Loucy (cell line): Measurements from ENCODE around the gene JAZF1.

Experiments
- H2AFZ ChIP-seq: fragments of 200-600 bp; sonication (generic); 2 replicates; pipeline ENCODE4 v1.6.0; 2016; ENCODE audit warnings: antibody characterized with exemption, mild to moderate bottlenecking, low read length, moderate library complexity
- H3F3A ChIP-seq: fragments of 200-600 bp; 2 replicates; pipeline ENCODE4 v1.6.0; 2016; ENCODE audit warnings: antibody characterized with exemption, low read depth, mild to moderate bottlenecking
- H3K27me3 ChIP-seq: fragments of 200-600 bp; sonication (generic); 2 replicates; pipeline ENCODE4 v1.6.1; 2014; ENCODE audit warnings: low read length, mild to moderate bottlenecking; ENCODE audit not compliant: insufficient read depth, poor library complexity, severe bottlenecking
- H3K36me3 ChIP-seq: fragments of 200-600 bp; sonication (generic); 2 replicates; pipeline ENCODE4 v1.6.1; 2016; ENCODE audit warnings: low read length; ENCODE audit not compliant: insufficient read depth
- H3K4me1 ChIP-seq: fragments of 200-600 bp; sonication (generic); 2 replicates; pipeline ENCODE4 v1.5.1; 2014; ENCODE audit warnings: low read length, mild to moderate bottlenecking; ENCODE audit not compliant: insufficient read depth, poor library complexity, severe bottlenecking
- H3K4me2 ChIP-seq: fragments of 200-600 bp; sonication (generic); 2 replicates; pipeline ENCODE4 v1.6.0; 2014; ENCODE audit warnings: antibody characterized with exemption, low read length, low read depth, mild to moderate bottlenecking; ENCODE audit not compliant: poor library complexity, severe bottlenecking
- H3K4me3 ChIP-seq: fragments of 200-600 bp; sonication (generic); 2 replicates; pipeline ENCODE4 v1.5.1; 2014; ENCODE audit warnings: low read length, mild to moderate bottlenecking, mixed read lengths; ENCODE audit not compliant: poor library complexity, severe bottlenecking
- H3K79me2 ChIP-seq: fragments of 200-600 bp; sonication (generic); 2 replicates; pipeline ENCODE4 v1.6.1; 2014; ENCODE audit warnings: low read length; ENCODE audit not compliant: insufficient read depth
- H3K9ac ChIP-seq: fragments of 200-600 bp; sonication (generic); 2 replicates; pipeline ENCODE4 v1.6.0; 2014; ENCODE audit warnings: mild to moderate bottlenecking, low read depth, low read length, moderate library complexity; ENCODE audit not compliant: poor library complexity, severe bottlenecking
- H3K9me2 ChIP-seq: fragments of 200-600 bp; sonication (generic); replicated peaks from 2 replicates; pipeline ENCODE4 v1.6.1; 2016; ENCODE audit warnings: low read depth, low read length, mixed read lengths
- H3K9me3 ChIP-seq: fragments of 200-600 bp; sonication (generic); 2 replicates; pipeline ENCODE4 v1.6.1; 2014; ENCODE audit warnings: mild to moderate bottlenecking, antibody characterized with exemption, low read length, low read depth; ENCODE audit not compliant: insufficient read depth
- H4K20me1 ChIP-seq: fragments of 200-600 bp; sonication (generic); 2 replicates; pipeline ENCODE4 v1.6.0; 2014; ENCODE audit warnings: antibody characterized with exemption, low read length, mild to moderate bottlenecking; ENCODE audit not compliant: insufficient read depth, poor library complexity, severe bottlenecking
- EZH2phosphoT487 ChIP-seq: fragments of 200-600 bp; IDR thresholded peaks from 2 replicates; pipeline ENCODE4 v1.6.1; 2018; ENCODE audit warnings: antibody characterized with exemption, mild to moderate bottlenecking, moderate library complexity, borderline replicate concordance
- TF ChIP-seq, protein P1 (sequence below): fragments of 200-600 bp; sonication (generic); conservative IDR thresholded peaks from 2 replicates; pipeline ENCODE4 v1.5.1; 2014; ENCODE audit warnings: mild to moderate bottlenecking, antibody characterized with exemption, low read length

Gene JAZF1

DNA sequence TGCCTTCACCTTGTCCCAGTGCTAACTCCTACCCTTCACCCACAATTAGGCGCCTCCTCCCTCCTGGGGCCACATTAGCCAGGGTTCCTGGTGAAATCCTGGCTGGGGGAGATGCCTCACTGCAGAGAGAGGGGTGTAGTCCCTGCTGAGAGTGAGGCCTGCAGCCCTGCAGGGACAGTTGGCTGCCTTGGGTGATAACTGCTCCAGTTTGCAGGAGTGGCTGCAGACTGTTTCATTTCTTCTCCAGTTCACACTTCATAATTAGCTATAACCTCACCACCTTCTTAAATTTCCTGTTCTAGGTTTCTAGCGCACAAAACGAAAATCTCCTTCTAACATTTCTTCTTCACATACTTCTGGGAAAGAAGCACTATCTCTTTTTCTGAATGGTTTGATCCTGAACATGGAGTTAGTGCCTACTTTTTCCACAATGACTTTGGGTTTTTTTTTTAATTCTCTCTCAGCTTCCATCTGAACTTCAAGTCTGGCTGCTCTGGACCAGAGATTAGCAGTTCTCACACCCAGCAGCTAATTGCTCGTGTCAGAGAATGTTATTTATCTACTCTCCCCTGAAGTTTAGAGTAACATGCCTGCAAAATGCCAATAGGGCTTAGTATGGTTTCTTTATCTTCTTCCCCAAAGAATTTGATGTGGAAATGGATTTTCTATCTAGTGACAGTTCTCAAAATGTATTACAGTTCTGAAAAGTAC, 15.5 kb upstream of the JAZF1 start:
- no peak overlapping the region for H2AFZ ChIP-seq
- H3K9me2 ChIP-seq: no peaks in the 10 kb centered on the region
- no peak overlapping the region for H3K4me3 ChIP-seq
- H3K4me2 ChIP-seq: no peak overlapping the region
- H3K4me1 ChIP-seq: peaks cover 17% of the 10 kb centered on the region
- H3K79me2 ChIP-seq: no peaks in the 10 kb centered on the region
- no peaks in the 10 kb centered on the region for H3K9me3 ChIP-seq
- TF ChIP-seq EZH2phosphoT487: no peak
- TF ChIP-seq, protein P1, sequence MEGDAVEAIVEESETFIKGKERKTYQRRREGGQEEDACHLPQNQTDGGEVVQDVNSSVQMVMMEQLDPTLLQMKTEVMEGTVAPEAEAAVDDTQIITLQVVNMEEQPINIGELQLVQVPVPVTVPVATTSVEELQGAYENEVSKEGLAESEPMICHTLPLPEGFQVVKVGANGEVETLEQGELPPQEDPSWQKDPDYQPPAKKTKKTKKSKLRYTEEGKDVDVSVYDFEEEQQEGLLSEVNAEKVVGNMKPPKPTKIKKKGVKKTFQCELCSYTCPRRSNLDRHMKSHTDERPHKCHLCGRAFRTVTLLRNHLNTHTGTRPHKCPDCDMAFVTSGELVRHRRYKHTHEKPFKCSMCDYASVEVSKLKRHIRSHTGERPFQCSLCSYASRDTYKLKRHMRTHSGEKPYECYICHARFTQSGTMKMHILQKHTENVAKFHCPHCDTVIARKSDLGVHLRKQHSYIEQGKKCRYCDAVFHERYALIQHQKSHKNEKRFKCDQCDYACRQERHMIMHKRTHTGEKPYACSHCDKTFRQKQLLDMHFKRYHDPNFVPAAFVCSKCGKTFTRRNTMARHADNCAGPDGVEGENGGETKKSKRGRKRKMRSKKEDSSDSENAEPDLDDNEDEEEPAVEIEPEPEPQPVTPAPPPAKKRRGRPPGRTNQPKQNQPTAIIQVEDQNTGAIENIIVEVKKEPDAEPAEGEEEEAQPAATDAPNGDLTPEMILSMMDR: no peak
- H4K20me1 ChIP-seq: no peaks in the 10 kb centered on the region
- no peaks in the 10 kb centered on the region for H3F3A ChIP-seq
- no peaks in the 10 kb centered on the region for H3K27me3 ChIP-seq
- no peaks in the 10 kb centered on the region for H3K36me3 ChIP-seq
- H3K9ac ChIP-seq: no peak overlapping the region

DNA sequence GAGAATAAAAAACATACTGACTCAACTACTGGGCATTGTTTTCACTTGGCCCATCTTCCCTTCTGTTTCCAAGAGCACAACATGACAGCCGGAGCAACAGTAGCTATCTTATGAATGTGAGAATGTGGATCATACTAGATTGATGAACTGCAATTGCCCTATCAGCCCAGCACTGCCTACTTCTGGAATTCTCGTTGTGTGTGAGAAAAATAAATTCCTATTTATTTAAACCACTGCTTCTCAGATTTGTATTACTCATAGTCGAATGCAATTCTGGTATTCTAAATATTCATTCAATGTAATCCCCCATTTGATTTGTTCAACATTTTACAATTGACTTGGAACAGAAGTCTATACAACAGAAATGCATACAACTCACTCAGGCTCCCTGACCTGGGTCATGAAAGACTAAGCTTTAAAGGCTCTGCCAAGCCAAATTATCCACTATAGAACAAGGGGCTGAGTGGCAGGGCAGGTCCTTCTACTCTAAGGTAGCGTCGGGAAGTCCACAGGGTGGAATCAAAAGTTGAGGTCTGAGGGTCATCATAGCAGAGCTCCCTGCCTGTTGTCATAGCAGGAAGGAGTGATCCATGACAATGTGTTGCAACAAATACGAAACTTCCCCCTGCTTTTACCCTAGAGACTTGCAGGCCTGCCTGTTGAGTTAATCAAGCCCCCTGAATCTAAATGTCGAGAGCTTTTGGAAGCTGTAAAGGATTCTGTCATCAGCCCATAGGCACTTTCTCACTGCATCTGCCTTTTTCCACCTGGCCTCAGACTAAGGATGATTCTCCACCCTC, 12.4 kb upstream of the JAZF1 start:
- Histone ChIP-seq H3K79me2 (no peaks in the 10 kb centered on the region), H3K4me2 (no peak overlapping the region)

DNA sequence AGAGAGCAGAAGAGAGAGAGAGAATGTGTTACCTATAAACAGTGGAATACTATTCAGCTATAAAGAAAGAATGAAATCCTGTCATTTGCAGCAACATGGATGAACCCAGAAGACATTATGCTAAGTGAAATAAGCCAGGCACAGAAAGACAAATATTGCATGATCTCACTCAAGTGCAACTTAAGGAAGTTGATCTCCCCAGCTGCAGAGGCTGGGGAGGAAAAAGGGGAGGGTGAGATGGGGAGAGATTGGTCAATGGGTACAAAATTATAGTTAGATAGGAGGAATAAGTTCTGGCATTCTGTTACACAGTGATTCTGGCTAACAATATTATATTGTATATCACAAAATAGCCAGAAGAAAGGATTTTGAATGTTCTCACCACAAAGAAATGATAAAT, 11.2 kb upstream of the JAZF1 start:
- H3K36me3 ChIP-seq: no peaks in the 10 kb centered on the region
- H3F3A ChIP-seq: no peaks in the 10 kb centered on the region
- no peaks in the 10 kb centered on the region for H3K27me3 ChIP-seq
- no peak overlapping the region for H3K4me3 ChIP-seq
- H3K9me3 ChIP-seq: no peaks in the 10 kb centered on the region
- H4K20me1 ChIP-seq: no peaks in the 10 kb centered on the region
- peaks cover 4% of the 10 kb centered on the region for H3K4me1 ChIP-seq
- TF ChIP-seq EZH2phosphoT487: no peak
- TF ChIP-seq, protein P1: no peak
- no peak overlapping the region for H3K9ac ChIP-seq
- no peaks in the 10 kb centered on the region for H3K79me2 ChIP-seq
- no peak overlapping the region for H2AFZ ChIP-seq
- no peaks in the 10 kb centered on the region for H3K9me2 ChIP-seq
- H3K4me2 ChIP-seq: no peak overlapping the region

More for the DNA sequence above, 12.4 kb upstream of the JAZF1 start:
- Histone ChIP-seq H3K9ac (no peak overlapping the region), H3K9me3 (no peaks in the 10 kb centered on the region), H3F3A (no peaks in the 10 kb centered on the region), H3K36me3 (no peaks in the 10 kb centered on the region), H3K4me1 (peaks cover 4% of the 10 kb centered on the region), H2AFZ (no peak overlapping the region), H3K9me2 (no peaks in the 10 kb centered on the region), H3K4me3 (no peak overlapping the region), H3K27me3 (no peaks in the 10 kb centered on the region), H4K20me1 (no peaks in the 10 kb centered on the region)
- TF ChIP-seq, protein P1: no peak
- TF ChIP-seq EZH2phosphoT487: no peak
